GM12878 (cell line): ENCODE data around the gene DIAPH1. TPM values are rescaled to one million over a fixed set of nuclear protein-coding genes. Genes with fewer than 3 reads are reported as not detected.

ENCODE experiments used
- ATAC-seq: fragments of 200-7000 bp; cut with Tn5 transposase; 3 replicates; pipeline ENCODE4 v1.9.1; 2020; ENCODE audit warnings: mild to moderate bottlenecking, moderate library complexity
- BruUV-seq: library from RNA; stranded (reverse); fragments of 400-500 nt; replicated peaks from 2 replicates; lab custom pipeline; 2021; lab: Mats Ljungman, UMichigan
- CTCF ChIA-PET: fragments of 300-600 bp; sonication (Branson Sonifier 250); formaldehyde crosslinking; extraction: SDS; loops from one replicate; lab custom pipeline; 2021; ENCODE audit warnings: inconsistent platforms; lab: Yijun Ruan, JAX
- POLR2A ChIA-PET: fragments of 350-600 bp; formaldehyde crosslinking; extraction: SDS; loops from one replicate; lab custom pipeline; 2021; ENCODE audit warnings: inconsistent platforms; lab: Charles Lee
- RAD21 ChIA-PET: fragments of 300-600 bp; sonication (Branson Sonifier 250); formaldehyde crosslinking; loops from one replicate; lab custom pipeline; 2023; ENCODE audit warnings: antibody characterized with exemption; ENCODE audit not compliant: unreplicated experiment; lab: Charles Lee
- SMC1A ChIA-PET: fragments of 300-600 bp; sonication (Branson Sonifier 250); formaldehyde crosslinking; loops from one replicate; lab custom pipeline; 2023; ENCODE audit not compliant: unreplicated experiment, uncharacterized antibody; lab: Charles Lee
- DNase-seq: peaks from one replicate; pipeline ENCODE4 v3.0.0-alpha.2; 2011; ENCODE audit warnings: low read depth, low spot score
- FAIRE-seq: peaks from 3 replicates; lab custom pipeline; 2011; peaks lifted over from hg19 to GRCh38; lab: Jason Lieb, UNC
- H2AFZ ChIP-seq: 2 replicates; pipeline ENCODE4 v1.6.0; 2011; ENCODE audit warnings: low read depth, low read length, control low read depth; ENCODE audit not compliant: control insufficient read depth
- H3K27ac ChIP-seq: 2 replicates; pipeline ENCODE4 v1.5.1; 2011; ENCODE audit warnings: control low read depth; ENCODE audit not compliant: control insufficient read depth, insufficient read depth
- H3K27me3 ChIP-seq, 2 experiments: replicated peaks in 1 of 2; 2 replicates each; pipeline versions ENCODE4 v1.6.0 to v1.6.1; 2011; ENCODE audit warnings: low read length in 1 of 2; ENCODE audit not compliant: control insufficient read depth in 2 of 2, insufficient read depth in 2 of 2
- H3K36me3 ChIP-seq, 2 experiments: 2 replicates each; pipeline ENCODE4 v1.5.1; 2011; ENCODE audit warnings: low read length in 1 of 2; ENCODE audit not compliant: control insufficient read depth in 2 of 2, insufficient read depth in 2 of 2
- H3K4me1 ChIP-seq: 2 replicates; pipeline ENCODE4 v1.6.1; 2011; ENCODE audit warnings: mild to moderate bottlenecking, low read length, moderate library complexity, mixed read lengths; ENCODE audit not compliant: control insufficient read depth, insufficient read depth
- H3K4me2 ChIP-seq: 2 replicates; pipeline ENCODE4 v1.6.0; 2011; ENCODE audit warnings: control low read depth; ENCODE audit not compliant: control insufficient read depth, insufficient read depth
- H3K4me3 ChIP-seq: fragments of 200-600 bp; sonication (generic); 2 replicates; pipeline ENCODE4 v1.5.1; 2016
- H3K79me2 ChIP-seq: 2 replicates; pipeline ENCODE4 v1.6.0; 2011; ENCODE audit warnings: low read length; ENCODE audit not compliant: control insufficient read depth, insufficient read depth
- H3K9ac ChIP-seq: 2 replicates; pipeline ENCODE4 v1.8.0; 2011; ENCODE audit warnings: low read length, control low read depth, mixed read lengths; ENCODE audit not compliant: control insufficient read depth, insufficient read depth
- H3K9me3 ChIP-seq: replicated peaks from 3 replicates; pipeline ENCODE4 v1.5.1; 2011; ENCODE audit warnings: mild to moderate bottlenecking, low read length; ENCODE audit not compliant: control insufficient read depth, insufficient read depth
- H4K20me1 ChIP-seq: 2 replicates; pipeline ENCODE4 v1.6.0; 2011; ENCODE audit not compliant: control insufficient read depth, insufficient read depth
- DPF2 ChIP-seq: fragments of 450-650 bp; IDR thresholded peaks from 2 replicates; pipeline ENCODE4 v1.6.1; 2017; ENCODE audit warnings: mild to moderate bottlenecking
- JUND ChIP-seq: IDR thresholded peaks from 2 replicates; pipeline ENCODE4 v1.6.1; 2012; ENCODE audit warnings: low read depth, mild to moderate bottlenecking, low read length, improper control_type of control experiment, moderate library complexity
- MEF2B ChIP-seq: fragments of 450-650 bp; IDR thresholded peaks from 2 replicates; pipeline ENCODE4 v1.6.1; 2018; ENCODE audit warnings: mild to moderate bottlenecking, moderate library complexity; ENCODE audit not compliant: partially characterized antibody, poor library complexity, severe bottlenecking
- POLR2A ChIP-seq: IDR thresholded peaks from 2 replicates; pipeline ENCODE4 v1.6.1; 2011; ENCODE audit warnings: low read depth, mild to moderate bottlenecking, low read length
- ZNF207 ChIP-seq: fragments of 450-650 bp; IDR thresholded peaks from 2 replicates; pipeline ENCODE4 v1.6.1; 2014; ENCODE audit warnings: antibody characterized with exemption, mild to moderate bottlenecking, borderline replicate concordance
- ZNF622 ChIP-seq: fragments of 450-650 bp; IDR thresholded peaks from 2 replicates; pipeline ENCODE4 v1.6.1; 2017; ENCODE audit warnings: mild to moderate bottlenecking, inconsistent platforms
- WGBS: methylation state at CpG from one replicate; pipeline ENCODE4 v1.1.6; 2016; ENCODE audit warnings: low lambda C conversion rate; ENCODE audit not compliant: insufficient replicate concordance, insufficient coverage; ENCODE audit errors: missing lambda C conversion rate; 5-methylcytosine and 5-hydroxymethylcytosine counted together
- in situ Hi-C: fragments of 300-500 bp; cut with MboI; formaldehyde crosslinking; loops from 9 replicates; pipeline ENCODE4 v1.14.3; 2018; ENCODE audit warnings: mixed read lengths
- intact Hi-C: fragments of 100-400 bp; cut with micrococcal nuclease; formaldehyde crosslinking; loops from one replicate; pipeline ENCODE4 v1.14.2; 2022; ENCODE audit not compliant: unreplicated experiment
- polyA plus RNA-seq, 11 experiments: library from polyadenylated mRNA; depleted of rRNA in 4 of 11; unstranded in 6 of 11; stranded (reverse) in 5 of 11; fragments of >200 nt; fragmentation: Nextera tagmentation in 4 of 11; fragmentation: Illumina TruSeq in 1 of 11; extraction: Ambion mirVana in 4 of 11; extraction: Trizol in 1 of 11; gene quantifications; 1 replicate in 1 of 11; 2 replicates in 10 of 11; pipeline versions ENCODE4 v1.2.1 to v1.2.3, GENCODE V29; 2011 to 2016; ENCODE audit warnings: inconsistent platforms in 2 of 11, missing spikeins in 2 of 11, low read depth in 1 of 11
- total RNA-seq, 4 experiments: library from RNA; depleted of rRNA in 3 of 4; stranded (reverse); fragments of >200 nt in 3 of 4; fragmentation: Illumina TruSeq in 1 of 4; extraction: Trizol in 1 of 4; gene quantifications; 2 replicates each; pipeline versions ENCODE4 v1.2.1 to v1.2.3, GENCODE V29; 2013 to 2021
- TF ChIP-seq, protein P1 (sequence below): fragments of 450-650 bp; formaldehyde crosslinking; IDR thresholded peaks from 2 replicates; pipeline ENCODE4 v1.5.0; 2022; ENCODE audit warnings: mild to moderate bottlenecking, missing genetic modification characterization
- TF ChIP-seq, protein P2 (sequence below): IDR thresholded peaks from 2 replicates; pipeline ENCODE4 v1.6.1; 2012; ENCODE audit warnings: low read length, inconsistent platforms
- TF ChIP-seq, protein P3 (sequence below): fragments of 450-650 bp; IDR thresholded peaks from 2 replicates; pipeline ENCODE4 v1.6.1; 2016; ENCODE audit warnings: mild to moderate bottlenecking
- TF ChIP-seq, protein P4 (sequence below): fragments of 450-650 bp; IDR thresholded peaks from 2 replicates; pipeline ENCODE4 v1.6.1; 2017; ENCODE audit warnings: mild to moderate bottlenecking, low read depth, inconsistent platforms; ENCODE audit not compliant: poor library complexity, severe bottlenecking
- TF ChIP-seq, protein P5 (sequence below): fragments of 450-650 bp; IDR thresholded peaks from 2 replicates; pipeline ENCODE4 v1.6.1; 2016; ENCODE audit warnings: mild to moderate bottlenecking, moderate library complexity, borderline replicate concordance

Gene DIAPH1
- total and polyA plus RNA-seq, 10 of the 15 experiments (the other 5 are each of a cell fraction or from before 2014, with no cell fraction given): 37.8 to 168 (median 59.0) TPM

DNA sequence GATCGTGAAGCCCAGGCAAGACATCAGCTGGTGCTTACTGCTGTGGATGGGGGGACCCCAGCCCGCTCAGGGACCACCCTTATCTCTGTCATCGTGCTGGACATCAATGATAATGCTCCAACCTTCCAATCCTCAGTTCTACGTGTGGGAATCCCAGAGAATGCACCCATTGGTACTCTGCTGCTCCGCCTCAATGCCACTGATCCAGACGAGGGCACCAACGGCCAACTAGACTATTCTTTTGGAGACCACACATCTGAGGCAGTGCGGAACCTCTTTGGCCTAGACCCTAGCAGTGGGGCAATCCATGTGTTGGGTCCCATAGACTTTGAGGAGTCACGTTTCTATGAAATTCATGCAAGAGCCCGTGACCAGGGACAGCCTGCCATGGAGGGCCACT lies 129.0 kb downstream of the DIAPH1 start:
- Histone ChIP-seq H3K27me3 (peaks cover 0 to 3% of the 10 kb centered on the region in 2 experiments; a peak in 2 of 4 replicates), H3K4me2 (no peak overlapping the region), H3K79me2 (no peaks in the 10 kb centered on the region), H3K27ac (no peak overlapping the region), H3K9ac (no peak overlapping the region), H3K36me3 (no peaks in the 10 kb centered on the region; a peak in 1 of 4 replicates), H4K20me1 (no peaks in the 10 kb centered on the region), H3K9me3 (no peaks in the 10 kb centered on the region; the same call in 2 of the 3 replicates), H2AFZ (no peak overlapping the region), H3K4me3 (no peak overlapping the region), H3K4me1 (peaks cover 22% of the 10 kb centered on the region)
- in situ Hi-C loops (no loop called here), intact Hi-C loops (no loop called here)
- BruUV-seq: no TSS peak
- POLR2A ChIA-PET: interaction anchor here (1.1 kb wide), 1 partner anchor 11 kb away, joined by 3 read pairs; no protein-coding TSS in a partner anchor
- 94% methylated on average over 10 of the region's 10 CpGs for whole genome bisulfite sequencing
- CTCF ChIA-PET: interaction anchor here (0.9 to 3.4 kb wide), 4 partner anchors 13 to 69 kb away, joined by 3 to 23 read pairs (median 4); partner anchors contain the start of genes PCDHGA11 and PCDHGC3
- RAD21 ChIA-PET: interaction anchor here (1.6 kb wide), 1 partner anchor 15 kb away, joined by 5 read pairs; the partner anchor contains the start of gene PCDHGC3
- SMC1A ChIA-PET: interaction anchor here (1.5 to 2.3 kb wide), 2 partner anchors 14 to 32 kb away, joined by 4 to 8 read pairs; partner anchors contain the start of gene PCDHGC3
- DNase-seq (no peak), FAIRE-seq (no peak), ATAC-seq (no peak)
- TF ChIP-seq ZNF207 (no peak), ZNF622 (no peak), MEF2B (no peak), JUND (no peak), DPF2 (no peak), POLR2A (no peak)
- TF ChIP-seq, protein P1, sequence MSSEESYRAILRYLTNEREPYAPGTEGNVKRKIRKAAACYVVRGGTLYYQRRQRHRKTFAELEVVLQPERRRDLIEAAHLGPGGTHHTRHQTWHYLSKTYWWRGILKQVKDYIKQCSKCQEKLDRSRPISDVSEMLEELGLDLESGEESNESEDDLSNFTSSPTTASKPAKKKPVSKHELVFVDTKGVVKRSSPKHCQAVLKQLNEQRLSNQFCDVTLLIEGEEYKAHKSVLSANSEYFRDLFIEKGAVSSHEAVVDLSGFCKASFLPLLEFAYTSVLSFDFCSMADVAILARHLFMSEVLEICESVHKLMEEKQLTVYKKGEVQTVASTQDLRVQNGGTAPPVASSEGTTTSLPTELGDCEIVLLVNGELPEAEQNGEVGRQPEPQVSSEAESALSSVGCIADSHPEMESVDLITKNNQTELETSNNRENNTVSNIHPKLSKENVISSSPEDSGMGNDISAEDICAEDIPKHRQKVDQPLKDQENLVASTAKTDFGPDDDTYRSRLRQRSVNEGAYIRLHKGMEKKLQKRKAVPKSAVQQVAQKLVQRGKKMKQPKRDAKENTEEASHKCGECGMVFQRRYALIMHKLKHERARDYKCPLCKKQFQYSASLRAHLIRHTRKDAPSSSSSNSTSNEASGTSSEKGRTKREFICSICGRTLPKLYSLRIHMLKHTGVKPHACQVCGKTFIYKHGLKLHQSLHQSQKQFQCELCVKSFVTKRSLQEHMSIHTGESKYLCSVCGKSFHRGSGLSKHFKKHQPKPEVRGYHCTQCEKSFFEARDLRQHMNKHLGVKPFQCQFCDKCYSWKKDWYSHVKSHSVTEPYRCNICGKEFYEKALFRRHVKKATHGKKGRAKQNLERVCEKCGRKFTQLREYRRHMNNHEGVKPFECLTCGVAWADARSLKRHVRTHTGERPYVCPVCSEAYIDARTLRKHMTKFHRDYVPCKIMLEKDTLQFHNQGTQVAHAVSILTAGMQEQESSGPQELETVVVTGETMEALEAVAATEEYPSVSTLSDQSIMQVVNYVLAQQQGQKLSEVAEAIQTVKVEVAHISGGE: no peak
- TF ChIP-seq, protein P2, sequence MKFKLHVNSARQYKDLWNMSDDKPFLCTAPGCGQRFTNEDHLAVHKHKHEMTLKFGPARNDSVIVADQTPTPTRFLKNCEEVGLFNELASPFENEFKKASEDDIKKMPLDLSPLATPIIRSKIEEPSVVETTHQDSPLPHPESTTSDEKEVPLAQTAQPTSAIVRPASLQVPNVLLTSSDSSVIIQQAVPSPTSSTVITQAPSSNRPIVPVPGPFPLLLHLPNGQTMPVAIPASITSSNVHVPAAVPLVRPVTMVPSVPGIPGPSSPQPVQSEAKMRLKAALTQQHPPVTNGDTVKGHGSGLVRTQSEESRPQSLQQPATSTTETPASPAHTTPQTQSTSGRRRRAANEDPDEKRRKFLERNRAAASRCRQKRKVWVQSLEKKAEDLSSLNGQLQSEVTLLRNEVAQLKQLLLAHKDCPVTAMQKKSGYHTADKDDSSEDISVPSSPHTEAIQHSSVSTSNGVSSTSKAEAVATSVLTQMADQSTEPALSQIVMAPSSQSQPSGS: no peak
- TF ChIP-seq, protein P3, sequence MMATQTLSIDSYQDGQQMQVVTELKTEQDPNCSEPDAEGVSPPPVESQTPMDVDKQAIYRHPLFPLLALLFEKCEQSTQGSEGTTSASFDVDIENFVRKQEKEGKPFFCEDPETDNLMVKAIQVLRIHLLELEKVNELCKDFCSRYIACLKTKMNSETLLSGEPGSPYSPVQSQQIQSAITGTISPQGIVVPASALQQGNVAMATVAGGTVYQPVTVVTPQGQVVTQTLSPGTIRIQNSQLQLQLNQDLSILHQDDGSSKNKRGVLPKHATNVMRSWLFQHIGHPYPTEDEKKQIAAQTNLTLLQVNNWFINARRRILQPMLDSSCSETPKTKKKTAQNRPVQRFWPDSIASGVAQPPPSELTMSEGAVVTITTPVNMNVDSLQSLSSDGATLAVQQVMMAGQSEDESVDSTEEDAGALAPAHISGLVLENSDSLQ: no peak
- TF ChIP-seq, protein P4, sequence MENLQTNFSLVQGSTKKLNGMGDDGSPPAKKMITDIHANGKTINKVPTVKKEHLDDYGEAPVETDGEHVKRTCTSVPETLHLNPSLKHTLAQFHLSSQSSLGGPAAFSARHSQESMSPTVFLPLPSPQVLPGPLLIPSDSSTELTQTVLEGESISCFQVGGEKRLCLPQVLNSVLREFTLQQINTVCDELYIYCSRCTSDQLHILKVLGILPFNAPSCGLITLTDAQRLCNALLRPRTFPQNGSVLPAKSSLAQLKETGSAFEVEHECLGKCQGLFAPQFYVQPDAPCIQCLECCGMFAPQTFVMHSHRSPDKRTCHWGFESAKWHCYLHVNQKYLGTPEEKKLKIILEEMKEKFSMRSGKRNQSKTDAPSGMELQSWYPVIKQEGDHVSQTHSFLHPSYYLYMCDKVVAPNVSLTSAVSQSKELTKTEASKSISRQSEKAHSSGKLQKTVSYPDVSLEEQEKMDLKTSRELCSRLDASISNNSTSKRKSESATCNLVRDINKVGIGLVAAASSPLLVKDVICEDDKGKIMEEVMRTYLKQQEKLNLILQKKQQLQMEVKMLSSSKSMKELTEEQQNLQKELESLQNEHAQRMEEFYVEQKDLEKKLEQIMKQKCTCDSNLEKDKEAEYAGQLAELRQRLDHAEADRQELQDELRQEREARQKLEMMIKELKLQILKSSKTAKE: no peak
- TF ChIP-seq, protein P5, sequence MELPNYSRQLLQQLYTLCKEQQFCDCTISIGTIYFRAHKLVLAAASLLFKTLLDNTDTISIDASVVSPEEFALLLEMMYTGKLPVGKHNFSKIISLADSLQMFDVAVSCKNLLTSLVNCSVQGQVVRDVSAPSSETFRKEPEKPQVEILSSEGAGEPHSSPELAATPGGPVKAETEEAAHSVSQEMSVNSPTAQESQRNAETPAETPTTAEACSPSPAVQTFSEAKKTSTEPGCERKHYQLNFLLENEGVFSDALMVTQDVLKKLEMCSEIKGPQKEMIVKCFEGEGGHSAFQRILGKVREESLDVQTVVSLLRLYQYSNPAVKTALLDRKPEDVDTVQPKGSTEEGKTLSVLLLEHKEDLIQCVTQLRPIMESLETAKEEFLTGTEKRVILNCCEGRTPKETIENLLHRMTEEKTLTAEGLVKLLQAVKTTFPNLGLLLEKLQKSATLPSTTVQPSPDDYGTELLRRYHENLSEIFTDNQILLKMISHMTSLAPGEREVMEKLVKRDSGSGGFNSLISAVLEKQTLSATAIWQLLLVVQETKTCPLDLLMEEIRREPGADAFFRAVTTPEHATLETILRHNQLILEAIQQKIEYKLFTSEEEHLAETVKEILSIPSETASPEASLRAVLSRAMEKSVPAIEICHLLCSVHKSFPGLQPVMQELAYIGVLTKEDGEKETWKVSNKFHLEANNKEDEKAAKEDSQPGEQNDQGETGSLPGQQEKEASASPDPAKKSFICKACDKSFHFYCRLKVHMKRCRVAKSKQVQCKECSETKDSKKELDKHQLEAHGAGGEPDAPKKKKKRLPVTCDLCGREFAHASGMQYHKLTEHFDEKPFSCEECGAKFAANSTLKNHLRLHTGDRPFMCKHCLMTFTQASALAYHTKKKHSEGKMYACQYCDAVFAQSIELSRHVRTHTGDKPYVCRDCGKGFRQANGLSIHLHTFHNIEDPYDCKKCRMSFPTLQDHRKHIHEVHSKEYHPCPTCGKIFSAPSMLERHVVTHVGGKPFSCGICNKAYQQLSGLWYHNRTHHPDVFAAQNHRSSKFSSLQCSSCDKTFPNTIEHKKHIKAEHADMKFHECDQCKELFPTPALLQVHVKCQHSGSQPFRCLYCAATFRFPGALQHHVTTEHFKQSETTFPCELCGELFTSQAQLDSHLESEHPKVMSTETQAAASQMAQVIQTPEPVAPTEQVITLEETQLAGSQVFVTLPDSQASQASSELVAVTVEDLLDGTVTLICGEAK: no peak
